SK-N-SH (cell line): ENCODE measurements around the gene RFFL. TPM values are rescaled to one million over a fixed set of nuclear protein-coding genes. Genes with fewer than 3 reads are reported as not detected.

Experiments used
- CTCF ChIA-PET: fragments of 300-600, 350-600 bp; formaldehyde crosslinking; extraction: SDS; loops from one replicate; lab custom pipeline; 2021; lab: Yijun Ruan, JAX
- POLR2A ChIA-PET: fragments of 350-600 bp; sonication (Branson Sonifier 250); formaldehyde crosslinking; extraction: SDS; loops from one replicate; lab custom pipeline; 2020; ENCODE audit warnings: antibody characterized with exemption, inconsistent platforms; lab: Yijun Ruan, JAX
- DNase-seq: peaks from one replicate; pipeline ENCODE4 v3.0.0; 2012
- H2AFZ ChIP-seq: fragments of 200-600 bp; sonication (generic); 2 replicates; pipeline ENCODE4 v1.8.1; 2016; ENCODE audit warnings: antibody characterized with exemption, mild to moderate bottlenecking, low read depth
- H3F3A ChIP-seq: fragments of 200-600 bp; sonication (generic); replicated peaks from 2 replicates; pipeline ENCODE3; 2016; ENCODE audit warnings: antibody characterized with exemption, mild to moderate bottlenecking; ENCODE audit not compliant: insufficient read depth
- H3K27ac ChIP-seq, 2 experiments: fragments of 200-500 bp in 1 of 2; fragments of 200-600 bp in 1 of 2; sonication (Bioruptor generic) in 1 of 2; sonication (generic), shearing (Covaris generic) in 1 of 2; 2 replicates each; pipeline versions ENCODE4 v1.5.1 to v1.6.1; 2014 to 2016; ENCODE audit warnings: low read depth in 2 of 2, inconsistent platforms in 1 of 2, low read length in 1 of 2, mild to moderate bottlenecking in 1 of 2, mixed read lengths in 1 of 2
- H3K27me3 ChIP-seq: fragments of 200-600 bp; sonication (generic), shearing (Covaris generic); 2 replicates; pipeline ENCODE4 v1.6.1; 2016; ENCODE audit warnings: mixed run types; ENCODE audit not compliant: insufficient read depth
- H3K36me3 ChIP-seq, 2 experiments: fragments of 200-500 bp in 1 of 2; fragments of 200-600 bp in 1 of 2; sonication (Bioruptor generic) in 1 of 2; sonication (generic) in 1 of 2; replicated peaks in 1 of 2; 2 replicates each; pipeline versions ENCODE3 to v1.5.1; 2014 to 2016; ENCODE audit warnings: low read length in 1 of 2, mild to moderate bottlenecking in 1 of 2; ENCODE audit not compliant: insufficient read depth in 2 of 2, control insufficient read depth in 1 of 2
- H3K4me1 ChIP-seq, 2 experiments: fragments of 200-500 bp in 1 of 2; fragments of 200-600 bp in 1 of 2; sonication (Bioruptor generic) in 1 of 2; sonication (generic), shearing (Covaris generic) in 1 of 2; 2 replicates each; pipeline versions ENCODE4 v1.5.1 to v1.6.1; 2014 to 2016; ENCODE audit warnings: low read depth in 1 of 2, low read length in 1 of 2, mixed run types in 1 of 2; ENCODE audit not compliant: insufficient read depth in 2 of 2, control insufficient read depth in 1 of 2
- H3K4me2 ChIP-seq: fragments of 200-600 bp; sonication (generic), shearing (Covaris generic); 2 replicates; pipeline ENCODE4 v1.6.1; 2017; ENCODE audit warnings: mixed run types
- H3K4me3 ChIP-seq, 2 experiments: fragments of 200-500 bp in 1 of 2; fragments of 200-600 bp in 1 of 2; sonication (Bioruptor generic) in 1 of 2; sonication (generic), shearing (Covaris generic) in 1 of 2; 2 replicates each; pipeline versions ENCODE4 v1.5.1 to v1.8.1; 2014 to 2016; ENCODE audit warnings: low read depth in 2 of 2, inconsistent platforms in 1 of 2, low read length in 1 of 2, mild to moderate bottlenecking in 1 of 2, mixed read lengths in 1 of 2, moderate library complexity in 1 of 2
- H3K79me2 ChIP-seq: fragments of 200-600 bp; sonication (generic); 2 replicates; pipeline ENCODE4 v1.8.1; 2017; ENCODE audit warnings: mild to moderate bottlenecking; ENCODE audit not compliant: insufficient read depth
- H3K9ac ChIP-seq: fragments of 200-600 bp; sonication (generic); 2 replicates; pipeline ENCODE4 v1.6.1; 2017; ENCODE audit warnings: mixed run types
- H3K9me2 ChIP-seq: fragments of 200-600 bp; sonication (generic); 2 replicates; pipeline ENCODE4 v1.6.1; 2017; ENCODE audit warnings: mixed run types
- H3K9me3 ChIP-seq: fragments of 200-600 bp; sonication (generic); 2 replicates; pipeline ENCODE4 v1.6.1; 2017; ENCODE audit warnings: mixed run types, mild to moderate bottlenecking, moderate library complexity
- H4K20me1 ChIP-seq: fragments of 200-600 bp; sonication (generic); 2 replicates; pipeline ENCODE4 v1.6.1; 2017; ENCODE audit warnings: mild to moderate bottlenecking, mixed run types; ENCODE audit not compliant: insufficient read depth
- ELF1 ChIP-seq: IDR thresholded peaks from 2 replicates; pipeline ENCODE4 v1.4.0; 2012
- EZH2phosphoT487 ChIP-seq: fragments of 200-600 bp; sonication (generic); IDR thresholded peaks from 2 replicates; pipeline ENCODE4 v1.6.1; 2017; ENCODE audit warnings: low read depth, mixed run types, mild to moderate bottlenecking, antibody characterized with exemption, moderate library complexity, borderline replicate concordance
- FOSL2 ChIP-seq: IDR thresholded peaks from 2 replicates; pipeline ENCODE4 v1.4.0; 2012; ENCODE audit warnings: low read depth, mild to moderate bottlenecking, moderate library complexity, borderline replicate concordance
- FOXM1 ChIP-seq: IDR thresholded peaks from 2 replicates; pipeline ENCODE4 v1.4.0; 2012; ENCODE audit warnings: low read depth, mild to moderate bottlenecking
- GATA2 ChIP-seq: sonication (generic); formaldehyde crosslinking; IDR thresholded peaks from 2 replicates; pipeline ENCODE4 v1.5.0; 2020; ENCODE audit warnings: mild to moderate bottlenecking, missing genetic modification reagents
- IRF3 ChIP-seq: fragments of 150-350 bp; IDR thresholded peaks from 2 replicates; pipeline ENCODE4 v1.6.1; 2016; ENCODE audit warnings: mild to moderate bottlenecking, low read depth, low read length
- JUND ChIP-seq: IDR thresholded peaks from 2 replicates; pipeline ENCODE4 v1.4.0; 2012
- MAX ChIP-seq: IDR thresholded peaks from 2 replicates; pipeline ENCODE4 v1.4.0; 2012; ENCODE audit warnings: low read depth
- NFIC ChIP-seq: IDR thresholded peaks from 2 replicates; pipeline ENCODE4 v1.4.0; 2012; ENCODE audit warnings: borderline replicate concordance
- POLR2AphosphoS5 ChIP-seq: IDR thresholded peaks from 2 replicates; pipeline ENCODE4 v1.6.1; 2012; ENCODE audit warnings: low read depth, low read length
- RAD21 ChIP-seq: IDR thresholded peaks from 2 replicates; pipeline ENCODE4 v1.6.1; 2012; ENCODE audit warnings: mild to moderate bottlenecking, low read length
- RXRA ChIP-seq: IDR thresholded peaks from 2 replicates; pipeline ENCODE4 v1.4.0; 2012; ENCODE audit warnings: low read depth, mild to moderate bottlenecking, borderline replicate concordance
- SIN3A ChIP-seq: IDR thresholded peaks from 2 replicates; pipeline ENCODE4 v1.6.1; 2012; ENCODE audit warnings: low read depth, mild to moderate bottlenecking, low read length, moderate library complexity, borderline replicate concordance
- SMC3 ChIP-seq: IDR thresholded peaks from 2 replicates; pipeline ENCODE4 v1.6.1; 2012; ENCODE audit warnings: low read depth, low read length, improper control_type of control experiment
- TCF12 ChIP-seq: IDR thresholded peaks from 2 replicates; pipeline ENCODE4 v1.4.0; 2012
- TEAD4 ChIP-seq: IDR thresholded peaks from 2 replicates; pipeline ENCODE4 v1.4.0; 2012; ENCODE audit warnings: mild to moderate bottlenecking, borderline replicate concordance; ENCODE audit not compliant: insufficient read depth
- USF2 ChIP-seq: fragments of 150-350 bp; IDR thresholded peaks from 2 replicates; pipeline ENCODE4 v1.6.1; 2017; ENCODE audit warnings: antibody characterized with exemption, low read length, low read depth, borderline replicate concordance
- YY1 ChIP-seq: IDR thresholded peaks from 2 replicates; pipeline ENCODE4 v1.4.0; 2012; ENCODE audit warnings: low read depth, mild to moderate bottlenecking
- ZBTB33 ChIP-seq: IDR thresholded peaks from 2 replicates; pipeline ENCODE4 v1.4.0; 2012; ENCODE audit warnings: low read depth, borderline replicate concordance
- WGBS: methylation state at CpG from one replicate; pipeline ENCODE4 v1.1.6; 2017; ENCODE audit warnings: low lambda C conversion rate; 5-methylcytosine and 5-hydroxymethylcytosine counted together
- polyA plus RNA-seq, 3 experiments: library from polyadenylated mRNA; depleted of rRNA; stranded (reverse); fragments of >200 nt; gene quantifications; 2 replicates each; pipeline ENCODE4 v1.2.3, GENCODE V29; 2012

Gene RFFL
- polyA plus RNA-seq, 1 of the 3 experiments (the other 2 are of a cell fraction) = 10.1 TPM

GRCh38 chr17:34979650-34980352 lies 83.7 kb downstream of the RFFL start:
- Histone ChIP-seq H3K4me1 (peaks cover 0 to 15% of the 10 kb centered on the region in 2 experiments; a peak in 2 of 4 replicates), H3K36me3 (peaks cover 9% of the 10 kb centered on the region in 2 experiments), H3K9ac (peak overlapping the region; percentile 91), H3K27me3 (no peaks in the 10 kb centered on the region), H3K9me3 (no peaks in the 10 kb centered on the region), H3K9me2 (no peaks in the 10 kb centered on the region), H2AFZ (peak overlapping the region; percentile 82), H3K27ac (peak overlapping the region; percentile 91 to 94; a peak in 3 of 4 replicates), H3K4me2 (peak overlapping the region; percentile 78), H3K4me3 (peak overlapping the region; percentile 71 to 80), H3F3A (peaks cover 7% of the 10 kb centered on the region), H4K20me1 (no peaks in the 10 kb centered on the region), H3K79me2 (peaks cover 37% of the 10 kb centered on the region; the same call in 1 of the 2 replicates)
- no peak for DNase-seq
- TF ChIP-seq IRF3 (no peak), RXRA (no peak), POLR2AphosphoS5 (0 out of 2 replicates have a peak, but pooled peaks have one; percentile 53)
- CTCF ChIA-PET = interaction anchor here (0.9 to 1.6 kb wide), 3 partner anchors 110 to 402 kb away, joined by 3 to 4 read pairs (median 3); no protein-coding TSS in a partner anchor
- 26% methylated on average over 15 of the region's 15 CpGs for WGBS
- POLR2A ChIA-PET = interaction anchor here (2.0 kb wide), 1 partner anchor 19 kb away, joined by 12 read pairs; the partner anchor contains the start of genes CCT6B and ZNF830

GRCh38 chr17:34979153-34979552 lies 84.4 kb downstream of the RFFL start:
- Histone ChIP-seq H3K36me3 (peaks cover 6 to 7% of the 10 kb centered on the region in 2 experiments), H4K20me1 (no peaks in the 10 kb centered on the region), H2AFZ (no peak overlapping the region), H3K4me1 (peaks cover 0 to 15% of the 10 kb centered on the region in 2 experiments; a peak in 2 of 4 replicates), H3K9me3 (no peaks in the 10 kb centered on the region), H3F3A (peaks cover 7% of the 10 kb centered on the region), H3K79me2 (peaks cover 30% of the 10 kb centered on the region; the same call in 1 of the 2 replicates), H3K9ac (no peak overlapping the region), H3K9me2 (no peaks in the 10 kb centered on the region), H3K4me2 (no peak overlapping the region), H3K4me3 (no peak overlapping the region), H3K27ac (no peak overlapping the region), H3K27me3 (no peaks in the 10 kb centered on the region)
- POLR2A ChIA-PET = interaction anchor here (1.0 kb wide), 1 partner anchor 325 kb away, joined by 3 read pairs; no protein-coding TSS in a partner anchor
- 91% methylated on average over 7 of the region's 7 CpGs for WGBS
- no peak for DNase-seq
- TF ChIP-seq JUND = no peak
- no peak for TF ChIP-seq YY1
- TF ChIP-seq IRF3 = no peak
- no peak for TF ChIP-seq ZBTB33
- no peak for TF ChIP-seq ELF1
- TF ChIP-seq TCF12 = no peak
- TF ChIP-seq EZH2phosphoT487 = no peak
- TF ChIP-seq FOSL2 = no peak
- TF ChIP-seq RAD21 = no peak
- no peak for TF ChIP-seq POLR2AphosphoS5
- TF ChIP-seq MAX = no peak
- no peak for TF ChIP-seq USF2
- no peak for TF ChIP-seq TEAD4
- TF ChIP-seq NFIC = no peak
- no peak for TF ChIP-seq GATA2
- TF ChIP-seq SMC3 = no peak
- no peak for TF ChIP-seq SIN3A
- TF ChIP-seq FOXM1 = no peak
- CTCF ChIA-PET = interaction anchor here (0.9 to 1.6 kb wide), 4 partner anchors 12 to 401 kb away, joined by 3 to 4 read pairs (median 4); no protein-coding TSS in a partner anchor
